Activated B cell treated with CpG ODN at 0.5 μM for 24 hours (primary cell): ENCODE data around the gene GPR55. TPM values are rescaled to one million over a fixed set of nuclear protein-coding genes. Genes with fewer than 3 reads are reported as not detected.

ENCODE experiments used
- ATAC-seq: fragments of 200-7000 bp; cut with Tn5 transposase; one replicate; pipeline ENCODE4 v1.10.0; 2021; ENCODE audit warnings: low read depth, mild to moderate bottlenecking, moderate library complexity
- CTCF ChIA-PET: fragments of 350-600 bp; sonication (Branson Sonifier 250); formaldehyde crosslinking; loops from one replicate; lab custom pipeline; 2021; ENCODE audit warnings: antibody characterized with exemption; lab: Charles Lee
- POLR2A ChIA-PET: fragments of 350-600 bp; sonication (Branson Sonifier 250); formaldehyde crosslinking; loops from one replicate; lab custom pipeline; 2021; ENCODE audit warnings: antibody characterized with exemption; lab: Charles Lee
- DNase-seq: peaks from one replicate; pipeline ENCODE4 v3.0.0; 2022
- H3K27ac Mint-ChIP-seq: one replicate; pipeline ENCODE4 v1.8.0; 2020; ENCODE audit warnings: mixed read lengths
- H3K27me3 Mint-ChIP-seq: one replicate; pipeline ENCODE4 v1.8.0; 2021; ENCODE audit warnings: mixed read lengths
- H3K36me3 Mint-ChIP-seq: one replicate; pipeline ENCODE4 v1.8.0; 2021; ENCODE audit warnings: low read depth, mixed read lengths
- H3K4me1 Mint-ChIP-seq: one replicate; pipeline ENCODE4 v1.8.0; 2021; ENCODE audit warnings: mixed read lengths
- H3K4me3 Mint-ChIP-seq: one replicate; pipeline ENCODE4 v1.8.0; 2020; ENCODE audit warnings: mild to moderate bottlenecking, mixed read lengths
- H3K9me3 Mint-ChIP-seq: one replicate; pipeline ENCODE4 v1.8.0; 2020; ENCODE audit warnings: mixed read lengths
- CTCF ChIP-seq: fragments of 200-600 bp; IDR thresholded peaks from one replicate; pipeline ENCODE4 v1.8.0; 2022; ENCODE audit warnings: antibody characterized with exemption, mild to moderate bottlenecking
- intact Hi-C: fragments of 100-400 bp; cut with micrococcal nuclease; formaldehyde crosslinking; loops from one replicate; pipeline ENCODE4 v1.15.1; 2024
- total RNA-seq: library from RNA; stranded (reverse); gene quantifications from 2 replicates; pipeline ENCODE4 v1.2.3, GENCODE V29; 2022

Gene GPR55
- total RNA-seq, 1 donor from 2014 or later: 6.3 TPM

- Mint-ChIP-seq H3K27me3 (no peaks in the 10 kb centered on the region), H3K36me3 (peaks cover 4% of the 10 kb centered on the region), H3K4me3 (no peak overlapping the region), H3K9me3 (no peaks in the 10 kb centered on the region), H3K27ac (no peak overlapping the region), H3K4me1 (peaks cover 77% of the 10 kb centered on the region)
- no peak for DNase-seq
- CTCF ChIA-PET: interaction anchor here (0.9 to 1.5 kb wide), 5 partner anchors 9 to 119 kb away, joined by 3 to 6 read pairs (median 3); no protein-coding TSS in a partner anchor
- POLR2A ChIA-PET: interaction anchor here (1.3 to 2.1 kb wide), 2 partner anchors 9 to 10 kb away, joined by 3 to 9 read pairs; no protein-coding TSS in a partner anchor
- no peak for ATAC-seq
- intact Hi-C loops: no loop called here
- TF ChIP-seq CTCF: no peak
Measured at GRCh38 chr2:230868161-230868946, 56.7 kb downstream of the GPR55 start.

- H3K27me3 Mint-ChIP-seq: no peaks in the 10 kb centered on the region
- peaks cover 70% of the 10 kb centered on the region for H3K4me1 Mint-ChIP-seq
- peak overlapping the region; percentile 60 for H3K4me3 Mint-ChIP-seq
- peaks cover 4% of the 10 kb centered on the region for H3K36me3 Mint-ChIP-seq
- ChIA-PET CTCF (interaction anchor here (0.6 to 1.5 kb wide), 9 partner anchors 11 to 121 kb away, joined by 3 to 9 read pairs (median 4); no protein-coding TSS in a partner anchor), POLR2A (interaction anchor here (0.5 to 2.1 kb wide), 7 partner anchors 9 to 517 kb away, joined by 3 to 9 read pairs (median 6); no protein-coding TSS in a partner anchor)
- H3K9me3 Mint-ChIP-seq: no peaks in the 10 kb centered on the region
- no peak for TF ChIP-seq CTCF
- ATAC-seq (peak; percentile 47), DNase-seq (peak; percentile 45)
- intact Hi-C loops: no loop called here
- peak overlapping the region; percentile 70 for H3K27ac Mint-ChIP-seq
Measured at GRCh38 chr2:230866756-230867523, 58.1 kb downstream of the GPR55 start.

- CTCF ChIA-PET: interaction anchor here (0.6 to 1.5 kb wide), 10 partner anchors 7 to 122 kb away, joined by 3 to 9 read pairs (median 4); no protein-coding TSS in a partner anchor
- no peaks in the 10 kb centered on the region for H3K27me3 Mint-ChIP-seq
- H3K9me3 Mint-ChIP-seq: no peaks in the 10 kb centered on the region
- H3K36me3 Mint-ChIP-seq: peaks cover 4% of the 10 kb centered on the region
- no peak for TF ChIP-seq CTCF
- peaks cover 70% of the 10 kb centered on the region for H3K4me1 Mint-ChIP-seq
- DNase-seq (no peak), ATAC-seq (no peak)
- H3K4me3 Mint-ChIP-seq: peak overlapping the region; percentile 85
- intact Hi-C loops: loop anchor here (2.0 kb wide), 1 partner anchor 13 kb away; no protein-coding TSS in a partner anchor
- H3K27ac Mint-ChIP-seq: peak overlapping the region; percentile 70
- POLR2A ChIA-PET: interaction anchor here (0.5 to 2.1 kb wide), 6 partner anchors 10 to 204 kb away, joined by 3 to 9 read pairs (median 4); no protein-coding TSS in a partner anchor
Measured at GRCh38 chr2:230865766-230866755, 59.0 kb downstream of the GPR55 start.

GRCh38 chr2:230865307-230865765 is 59.7 kb downstream of the GPR55 start:
- no peak for ATAC-seq
- peak overlapping the region; percentile 70 for H3K27ac Mint-ChIP-seq
- CTCF ChIA-PET: interaction anchor here (0.6 to 1.4 kb wide), 10 partner anchors 8 to 122 kb away, joined by 3 to 8 read pairs (median 4); no protein-coding TSS in a partner anchor
- peaks cover 2% of the 10 kb centered on the region for H3K27me3 Mint-ChIP-seq
- POLR2A ChIA-PET: interaction anchor here (0.9 to 1.5 kb wide), 5 partner anchors 8 to 122 kb away, joined by 3 to 16 read pairs (median 4); no protein-coding TSS in a partner anchor
- DNase-seq: no peak
- TF ChIP-seq CTCF: no peak
- peak overlapping the region; percentile 85 for H3K4me3 Mint-ChIP-seq
- H3K4me1 Mint-ChIP-seq: peaks cover 63% of the 10 kb centered on the region
- no peaks in the 10 kb centered on the region for H3K9me3 Mint-ChIP-seq
- intact Hi-C loops: loop anchor here (2.0 kb wide), 1 partner anchor 13 kb away; no protein-coding TSS in a partner anchor
- H3K36me3 Mint-ChIP-seq: peaks cover 2% of the 10 kb centered on the region
